K562 (cell line): ENCODE measurements around the gene MRPL4. TPM values are rescaled to one million over a fixed set of nuclear protein-coding genes. Genes with fewer than 3 reads are reported as not detected.
A peak's percentile ranks its signal among the peaks of the same experiment; 100 is the strongest.

ENCODE experiments used
- ARID1B ChIP-seq: fragments of 450-650 bp; IDR thresholded peaks from 2 replicates; pipeline ENCODE4 v1.6.1; 2016; ENCODE audit warnings: antibody characterized with exemption, mild to moderate bottlenecking, inconsistent platforms
- ASH1L ChIP-seq: fragments of 450-650 bp; IDR thresholded peaks from 2 replicates; pipeline ENCODE4 v1.6.1; 2018; ENCODE audit warnings: borderline replicate concordance, mild to moderate bottlenecking, low read depth; ENCODE audit not compliant: partially characterized antibody
- HIVEP1 ChIP-seq: fragments of 250-450 bp; sonication (Bioruptor Pico); IDR thresholded peaks from 2 replicates; pipeline ENCODE4 v1.4.0; 2020; ENCODE audit warnings: mild to moderate bottlenecking
- HMG20A ChIP-seq: fragments of 450-650 bp; formaldehyde crosslinking; conservative IDR thresholded peaks from 2 replicates; pipeline ENCODE4 v1.4.0; 2020; ENCODE audit warnings: mild to moderate bottlenecking, mixed read lengths
- HMGN3 ChIP-seq: IDR thresholded peaks from 2 replicates; pipeline ENCODE4 v1.6.1; 2011; ENCODE audit warnings: borderline replicate concordance, low read depth, mild to moderate bottlenecking, mixed read lengths, low read length; ENCODE audit not compliant: insufficient read length; ENCODE audit errors: extremely low read depth
- NFYB ChIP-seq: IDR thresholded peaks from 2 replicates; pipeline ENCODE4 v1.6.1; 2011; ENCODE audit warnings: mild to moderate bottlenecking, moderate library complexity; ENCODE audit not compliant: insufficient read length; ENCODE audit errors: extremely low read depth
- RBFOX2 ChIP-seq: fragments of 200-400 bp; formaldehyde crosslinking; IDR thresholded peaks from 2 replicates; pipeline ENCODE4 v1.6.1; 2017; ENCODE audit warnings: low read depth, mild to moderate bottlenecking, low read length, moderate library complexity
- RBM25 ChIP-seq: fragments of 200-400 bp; formaldehyde crosslinking; IDR thresholded peaks from 2 replicates; pipeline ENCODE4 v1.6.1; 2018; ENCODE audit warnings: low read length, low read depth, moderate library complexity; ENCODE audit not compliant: severe bottlenecking
- ZNF184 ChIP-seq: sonication (generic); formaldehyde crosslinking; IDR thresholded peaks from 2 replicates; pipeline ENCODE4 v1.5.0; 2020; ENCODE audit warnings: missing genetic modification reagents
- ZNF41 ChIP-seq: fragments of 250-450 bp; sonication (Bioruptor Pico); conservative IDR thresholded peaks from 2 replicates; pipeline ENCODE4 v1.4.0; 2020; ENCODE audit warnings: mild to moderate bottlenecking
- polyA plus RNA-seq, 8 experiments: library from polyadenylated mRNA; depleted of rRNA in 4 of 8; stranded (reverse) in 5 of 8; unstranded in 3 of 8; fragments of >200 nt; fragmentation: Nextera tagmentation in 2 of 8; fragmentation: Illumina TruSeq in 1 of 8; extraction: Ambion mirVana in 2 of 8; extraction: Trizol in 1 of 8; gene quantifications; 2 replicates each; pipeline versions ENCODE4 v1.2.1 to v1.2.3, GENCODE V29; 2011 to 2014; ENCODE audit warnings: inconsistent platforms in 1 of 8, missing spikeins in 1 of 8
- total RNA-seq, 7 experiments: library from RNA; depleted of rRNA in 6 of 7; stranded (reverse); fragments of >200 nt in 6 of 7; fragmentation: Illumina TruSeq in 2 of 7; extraction: Trizol in 2 of 7; gene quantifications; 2 replicates each; pipeline versions ENCODE4 v1.2.1 to v1.2.3, GENCODE V29; 2011 to 2021; ENCODE audit warnings: low replicate concordance in 1 of 7
- TF ChIP-seq, protein P1 (sequence below): sonication (generic); formaldehyde crosslinking; IDR thresholded peaks from 2 replicates; pipeline ENCODE4 v1.8.0; 2023; ENCODE audit warnings: mild to moderate bottlenecking, missing genetic modification reagents
- TF ChIP-seq, protein P2 (sequence below), 2 experiments: fragments of 450-650 bp in 1 of 2; sonication (generic) in 1 of 2; formaldehyde crosslinking; conservative IDR thresholded peaks; 2 replicates each; pipeline versions ENCODE4 v1.4.0 to v1.8.1; 2020 to 2022; ENCODE audit warnings: mild to moderate bottlenecking in 1 of 2, missing genetic modification reagents in 1 of 2
- TF ChIP-seq, protein P3 (sequence below): IDR thresholded peaks from 2 replicates; pipeline ENCODE4 v1.6.1; 2011; ENCODE audit warnings: borderline replicate concordance, low read depth, mild to moderate bottlenecking, moderate library complexity, low read length; ENCODE audit not compliant: insufficient read depth, poor library complexity, severe bottlenecking
- TF ChIP-seq, protein P4 (sequence below), 3 experiments: IDR thresholded peaks in 2 of 3; conservative IDR thresholded peaks in 1 of 3; 2 replicates each; pipeline ENCODE4 v1.5.1; 2011 to 2012; ENCODE audit warnings: low read length in 3 of 3, mild to moderate bottlenecking in 3 of 3, control low read depth in 2 of 3, improper control_type of control experiment in 1 of 3, inconsistent platforms in 1 of 3, low read depth in 1 of 3, mixed read lengths in 1 of 3, moderate library complexity in 1 of 3; ENCODE audit not compliant: insufficient read depth in 2 of 3
- TF ChIP-seq, protein P5 (sequence below): IDR thresholded peaks from 2 replicates; pipeline ENCODE4 v1.6.1; 2014; ENCODE audit warnings: antibody characterized with exemption

MRPL4 gene
- total and polyA plus RNA-seq, 9 of the 15 experiments (the other 6 are each of a cell fraction or from before 2014, with no cell fraction given) = 1.4 to 239 (median 64.9) TPM

DNA sequence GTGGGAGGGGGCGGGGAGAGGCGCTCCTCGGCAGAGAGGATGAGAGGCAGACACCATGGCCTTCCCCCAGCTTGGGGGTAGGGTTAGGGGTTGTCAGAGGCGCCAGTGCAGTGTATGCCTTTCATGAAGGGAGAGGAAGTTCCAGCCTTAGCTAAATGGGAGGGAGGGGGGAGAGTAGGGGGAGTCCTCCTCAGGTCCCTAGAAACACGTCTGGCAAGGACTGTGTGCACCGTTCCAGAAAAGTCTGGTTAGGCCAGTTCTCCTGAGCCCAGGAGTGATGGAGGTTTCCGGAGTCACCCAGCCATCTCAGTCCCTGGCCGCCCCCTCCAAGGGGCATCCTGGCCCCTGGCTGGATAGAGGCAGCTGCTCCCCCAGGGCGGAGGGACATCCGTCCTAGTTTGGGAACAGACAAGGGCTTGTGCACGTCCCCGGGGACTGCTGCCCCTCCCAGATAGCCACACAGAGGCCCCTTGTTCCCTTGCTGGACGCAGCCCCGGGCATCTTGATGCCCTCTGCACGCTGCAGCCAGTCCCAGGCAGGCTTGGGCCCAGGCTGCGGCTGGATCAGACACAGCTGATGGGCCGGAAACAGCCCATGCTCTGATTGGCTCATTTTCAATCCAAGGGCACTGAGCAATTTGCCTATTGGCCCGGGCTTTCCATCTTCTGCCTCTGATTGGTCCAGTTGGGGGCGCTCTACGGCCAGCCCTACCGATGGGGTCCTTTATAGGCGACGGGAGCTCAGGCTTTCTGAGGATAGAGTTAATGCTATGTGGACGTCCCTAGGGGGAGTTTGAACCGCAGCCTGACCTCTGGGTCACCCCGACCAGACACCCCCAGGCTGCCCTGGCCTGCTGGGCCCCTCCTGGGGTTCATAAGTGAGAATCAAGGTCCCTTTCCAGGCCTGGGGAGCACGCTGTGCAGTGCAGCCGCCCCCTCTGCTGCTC is 24.7 kb upstream of the MRPL4 start (continued):
- TF ChIP-seq, protein P1, sequence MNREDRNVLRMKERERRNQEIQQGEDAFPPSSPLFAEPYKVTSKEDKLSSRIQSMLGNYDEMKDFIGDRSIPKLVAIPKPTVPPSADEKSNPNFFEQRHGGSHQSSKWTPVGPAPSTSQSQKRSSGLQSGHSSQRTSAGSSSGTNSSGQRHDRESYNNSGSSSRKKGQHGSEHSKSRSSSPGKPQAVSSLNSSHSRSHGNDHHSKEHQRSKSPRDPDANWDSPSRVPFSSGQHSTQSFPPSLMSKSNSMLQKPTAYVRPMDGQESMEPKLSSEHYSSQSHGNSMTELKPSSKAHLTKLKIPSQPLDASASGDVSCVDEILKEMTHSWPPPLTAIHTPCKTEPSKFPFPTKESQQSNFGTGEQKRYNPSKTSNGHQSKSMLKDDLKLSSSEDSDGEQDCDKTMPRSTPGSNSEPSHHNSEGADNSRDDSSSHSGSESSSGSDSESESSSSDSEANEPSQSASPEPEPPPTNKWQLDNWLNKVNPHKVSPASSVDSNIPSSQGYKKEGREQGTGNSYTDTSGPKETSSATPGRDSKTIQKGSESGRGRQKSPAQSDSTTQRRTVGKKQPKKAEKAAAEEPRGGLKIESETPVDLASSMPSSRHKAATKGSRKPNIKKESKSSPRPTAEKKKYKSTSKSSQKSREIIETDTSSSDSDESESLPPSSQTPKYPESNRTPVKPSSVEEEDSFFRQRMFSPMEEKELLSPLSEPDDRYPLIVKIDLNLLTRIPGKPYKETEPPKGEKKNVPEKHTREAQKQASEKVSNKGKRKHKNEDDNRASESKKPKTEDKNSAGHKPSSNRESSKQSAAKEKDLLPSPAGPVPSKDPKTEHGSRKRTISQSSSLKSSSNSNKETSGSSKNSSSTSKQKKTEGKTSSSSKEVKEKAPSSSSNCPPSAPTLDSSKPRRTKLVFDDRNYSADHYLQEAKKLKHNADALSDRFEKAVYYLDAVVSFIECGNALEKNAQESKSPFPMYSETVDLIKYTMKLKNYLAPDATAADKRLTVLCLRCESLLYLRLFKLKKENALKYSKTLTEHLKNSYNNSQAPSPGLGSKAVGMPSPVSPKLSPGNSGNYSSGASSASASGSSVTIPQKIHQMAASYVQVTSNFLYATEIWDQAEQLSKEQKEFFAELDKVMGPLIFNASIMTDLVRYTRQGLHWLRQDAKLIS (CRISPR knock-in tag) = no peak
- peak; percentile 54 for TF ChIP-seq ASH1L
- TF ChIP-seq HIVEP1 = no peak
- TF ChIP-seq HMGN3 = no peak
- peak; percentile 83 for TF ChIP-seq NFYB
- TF ChIP-seq, protein P2, sequence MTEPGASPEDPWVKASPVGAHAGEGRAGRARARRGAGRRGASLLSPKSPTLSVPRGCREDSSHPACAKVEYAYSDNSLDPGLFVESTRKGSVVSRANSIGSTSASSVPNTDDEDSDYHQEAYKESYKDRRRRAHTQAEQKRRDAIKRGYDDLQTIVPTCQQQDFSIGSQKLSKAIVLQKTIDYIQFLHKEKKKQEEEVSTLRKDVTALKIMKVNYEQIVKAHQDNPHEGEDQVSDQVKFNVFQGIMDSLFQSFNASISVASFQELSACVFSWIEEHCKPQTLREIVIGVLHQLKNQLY (CRISPR knock-in tag; conservative IDR thresholded peaks at IDR 0.05) = no peak
- no peak for TF ChIP-seq ARID1B
- TF ChIP-seq RBFOX2 = peak; percentile 24; the same call in 1 of the 2 replicates
- TF ChIP-seq, protein P3, sequence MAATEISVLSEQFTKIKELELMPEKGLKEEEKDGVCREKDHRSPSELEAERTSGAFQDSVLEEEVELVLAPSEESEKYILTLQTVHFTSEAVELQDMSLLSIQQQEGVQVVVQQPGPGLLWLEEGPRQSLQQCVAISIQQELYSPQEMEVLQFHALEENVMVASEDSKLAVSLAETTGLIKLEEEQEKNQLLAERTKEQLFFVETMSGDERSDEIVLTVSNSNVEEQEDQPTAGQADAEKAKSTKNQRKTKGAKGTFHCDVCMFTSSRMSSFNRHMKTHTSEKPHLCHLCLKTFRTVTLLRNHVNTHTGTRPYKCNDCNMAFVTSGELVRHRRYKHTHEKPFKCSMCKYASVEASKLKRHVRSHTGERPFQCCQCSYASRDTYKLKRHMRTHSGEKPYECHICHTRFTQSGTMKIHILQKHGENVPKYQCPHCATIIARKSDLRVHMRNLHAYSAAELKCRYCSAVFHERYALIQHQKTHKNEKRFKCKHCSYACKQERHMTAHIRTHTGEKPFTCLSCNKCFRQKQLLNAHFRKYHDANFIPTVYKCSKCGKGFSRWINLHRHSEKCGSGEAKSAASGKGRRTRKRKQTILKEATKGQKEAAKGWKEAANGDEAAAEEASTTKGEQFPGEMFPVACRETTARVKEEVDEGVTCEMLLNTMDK = peak; percentile 54
- TF ChIP-seq, protein P4, sequence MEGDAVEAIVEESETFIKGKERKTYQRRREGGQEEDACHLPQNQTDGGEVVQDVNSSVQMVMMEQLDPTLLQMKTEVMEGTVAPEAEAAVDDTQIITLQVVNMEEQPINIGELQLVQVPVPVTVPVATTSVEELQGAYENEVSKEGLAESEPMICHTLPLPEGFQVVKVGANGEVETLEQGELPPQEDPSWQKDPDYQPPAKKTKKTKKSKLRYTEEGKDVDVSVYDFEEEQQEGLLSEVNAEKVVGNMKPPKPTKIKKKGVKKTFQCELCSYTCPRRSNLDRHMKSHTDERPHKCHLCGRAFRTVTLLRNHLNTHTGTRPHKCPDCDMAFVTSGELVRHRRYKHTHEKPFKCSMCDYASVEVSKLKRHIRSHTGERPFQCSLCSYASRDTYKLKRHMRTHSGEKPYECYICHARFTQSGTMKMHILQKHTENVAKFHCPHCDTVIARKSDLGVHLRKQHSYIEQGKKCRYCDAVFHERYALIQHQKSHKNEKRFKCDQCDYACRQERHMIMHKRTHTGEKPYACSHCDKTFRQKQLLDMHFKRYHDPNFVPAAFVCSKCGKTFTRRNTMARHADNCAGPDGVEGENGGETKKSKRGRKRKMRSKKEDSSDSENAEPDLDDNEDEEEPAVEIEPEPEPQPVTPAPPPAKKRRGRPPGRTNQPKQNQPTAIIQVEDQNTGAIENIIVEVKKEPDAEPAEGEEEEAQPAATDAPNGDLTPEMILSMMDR (IDR thresholded peaks at IDR 0.05 in 2 of 3, conservative IDR thresholded peaks at IDR 0.05 in 1 of 3; ENCODE audit: insufficient read depth in 2 of 3, low read depth in 1 of 3, low read length in 3 of 3) = peak in 1 of 3 experiments; percentile 23; a peak in 1 of 6 replicates
- no peak for TF ChIP-seq ZNF41 (CRISPR knock-in tag)
- TF ChIP-seq RBM25 = peak; percentile 39
- TF ChIP-seq, protein P5, sequence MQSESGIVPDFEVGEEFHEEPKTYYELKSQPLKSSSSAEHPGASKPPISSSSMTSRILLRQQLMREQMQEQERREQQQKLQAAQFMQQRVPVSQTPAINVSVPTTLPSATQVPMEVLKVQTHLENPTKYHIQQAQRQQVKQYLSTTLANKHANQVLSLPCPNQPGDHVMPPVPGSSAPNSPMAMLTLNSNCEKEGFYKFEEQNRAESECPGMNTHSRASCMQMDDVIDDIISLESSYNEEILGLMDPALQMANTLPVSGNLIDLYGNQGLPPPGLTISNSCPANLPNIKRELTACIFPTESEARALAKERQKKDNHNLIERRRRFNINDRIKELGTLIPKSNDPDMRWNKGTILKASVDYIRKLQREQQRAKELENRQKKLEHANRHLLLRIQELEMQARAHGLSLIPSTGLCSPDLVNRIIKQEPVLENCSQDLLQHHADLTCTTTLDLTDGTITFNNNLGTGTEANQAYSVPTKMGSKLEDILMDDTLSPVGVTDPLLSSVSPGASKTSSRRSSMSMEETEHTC = no peak
- no peak for TF ChIP-seq HMG20A (CRISPR knock-in tag)
- TF ChIP-seq ZNF184 (CRISPR knock-in tag) = no peak
